CD4-positive, CD25-positive, alpha-beta regulatory T cell (primary cell): ENCODE measurements around the gene PICK1. TPM values are rescaled to one million over a fixed set of nuclear protein-coding genes. Genes with fewer than 3 reads are reported as not detected.

Experiments
- ATAC-seq, 2 donors: fragments of 150-1000 bp; cut with Tn5 transposase; one replicate each; pipeline ENCODE4 v1.10.0; 2021; ENCODE audit warnings: low read depth in 2 of 2, moderate number of reproducible peaks in 2 of 2, moderate library complexity in 1 of 2
- DNase-seq, 3 donors: peaks; one replicate each; pipeline versions ENCODE4 v3.0.0 to v3.0.0-alpha.2; 2012 to 2022; ENCODE audit warnings: mixed read lengths in 1 of 3
- H3K27ac ChIP-seq: one replicate; pipeline ENCODE4 v1.7.0; 2013; ENCODE audit warnings: mild to moderate bottlenecking, low read length; ENCODE audit not compliant: insufficient read depth, poor library complexity, severe bottlenecking
- H3K27me3 ChIP-seq: one replicate; pipeline ENCODE4 v1.7.0; 2013; ENCODE audit warnings: low read length; ENCODE audit not compliant: control insufficient read depth, insufficient read depth
- H3K36me3 ChIP-seq: one replicate; pipeline ENCODE4 v1.7.0; 2013; ENCODE audit warnings: mild to moderate bottlenecking, low read length, moderate library complexity; ENCODE audit not compliant: control insufficient read depth, insufficient read depth
- H3K4me1 ChIP-seq: 2 replicates; pipeline ENCODE4 v1.7.0; 2013; ENCODE audit warnings: mild to moderate bottlenecking, low read length; ENCODE audit not compliant: insufficient read depth, control insufficient read depth, poor library complexity, severe bottlenecking
- H3K4me3 ChIP-seq: one replicate; pipeline ENCODE4 v1.7.0; 2013; ENCODE audit warnings: low read depth, mild to moderate bottlenecking, low read length, moderate library complexity
- H3K9me3 ChIP-seq, 2 experiments: 1 replicate in 1 of 2; 2 replicates in 1 of 2; pipeline ENCODE4 v1.7.0; 2013; ENCODE audit warnings: low read length in 2 of 2, mild to moderate bottlenecking in 1 of 2, moderate library complexity in 1 of 2; ENCODE audit not compliant: control insufficient read depth in 2 of 2
- H3K27ac Mint-ChIP-seq, 3 donors: one replicate each; pipeline ENCODE4 v1.8.0; 2020 to 2022; ENCODE audit warnings: mild to moderate bottlenecking in 3 of 3, mixed read lengths in 3 of 3, moderate library complexity in 2 of 3
- H3K27me3 Mint-ChIP-seq: one replicate; pipeline ENCODE4 v1.8.0; 2022; ENCODE audit warnings: mild to moderate bottlenecking, mixed read lengths
- H3K36me3 Mint-ChIP-seq: one replicate; pipeline ENCODE4 v1.8.0; 2020; ENCODE audit warnings: mixed read lengths
- H3K4me1 Mint-ChIP-seq, 4 donors: one replicate each; pipeline ENCODE4 v1.8.0; 2020 to 2022; ENCODE audit warnings: mixed read lengths in 4 of 4, mild to moderate bottlenecking in 1 of 4
- H3K4me3 Mint-ChIP-seq, 4 donors: one replicate each; pipeline ENCODE4 v1.8.0; 2020 to 2022; ENCODE audit warnings: mild to moderate bottlenecking in 4 of 4, mixed read lengths in 4 of 4, moderate library complexity in 3 of 4
- H3K9me3 Mint-ChIP-seq, 7 donors: one replicate each; pipeline ENCODE4 v1.8.0; 2020 to 2022; ENCODE audit warnings: mixed read lengths in 7 of 7, mild to moderate bottlenecking in 3 of 7, moderate library complexity in 2 of 7
- polyA plus RNA-seq, 4 donors: library from polyadenylated mRNA; unstranded; fragments of 300-500 nt; fragmentation: Illumina TruSeq; gene quantifications; one replicate each; pipeline ENCODE4 v1.2.3, GENCODE V29; 2021
- total RNA-seq: library from RNA; stranded (reverse); gene quantifications from one replicate; pipeline ENCODE4 v1.2.3, GENCODE V29; 2022

Gene PICK1
- total and polyA plus RNA-seq, 5 donors from 2014 or later = 4.5 to 23.0 (median 7.0) TPM

DNA sequence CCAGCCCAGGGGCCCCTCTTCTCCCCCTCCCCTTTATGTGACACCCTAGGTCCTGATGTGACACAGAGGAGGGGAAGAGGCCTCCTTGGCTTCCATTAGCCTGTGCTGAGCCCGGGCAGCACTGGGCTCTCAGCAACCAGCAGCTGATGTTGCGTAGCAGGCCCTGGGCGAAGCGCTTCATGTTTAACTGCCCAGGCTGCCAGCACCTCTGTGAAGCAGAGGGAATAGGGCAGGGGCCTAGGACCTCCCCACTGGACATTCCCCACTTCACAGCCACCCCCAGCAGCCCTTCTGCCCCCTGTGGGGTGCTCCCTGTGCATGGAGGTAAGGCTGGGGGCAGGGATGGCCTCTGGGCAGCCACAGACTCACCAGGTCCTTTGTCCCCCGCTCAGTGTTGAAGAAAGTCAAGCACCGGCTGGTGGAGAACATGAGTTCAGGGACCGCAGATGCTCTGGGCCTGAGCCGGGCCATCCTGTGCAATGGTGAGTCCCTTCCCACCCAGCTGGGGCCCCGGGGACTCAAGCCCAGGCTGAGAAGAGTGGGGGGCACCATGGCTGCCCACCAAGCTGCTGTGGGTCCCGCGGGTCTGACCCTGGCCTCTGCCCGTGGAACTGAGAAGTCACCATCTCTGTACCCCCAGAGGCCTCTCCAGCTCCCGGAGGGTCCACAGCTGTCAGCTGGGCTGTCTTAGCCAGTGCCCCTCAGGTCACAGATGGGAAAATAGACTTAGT lies 11.6 kb downstream of the PICK1 start:
- Mint-ChIP-seq H3K4me3 (no peak overlapping the region), H3K27ac (peak overlapping the region in 1 of 3 donors; percentile 56), H3K4me1 (no peaks in the 10 kb centered on the region), H3K9me3 (peaks cover 0 to 2% (median 0%) of the 10 kb centered on the region in 7 donors), H3K27me3 (no peaks in the 10 kb centered on the region), H3K36me3 (peaks cover 34% of the 10 kb centered on the region)
- Histone ChIP-seq H3K36me3 (peaks cover 35% of the 10 kb centered on the region), H3K9me3 (no peaks in the 10 kb centered on the region), H3K4me1 (no peaks in the 10 kb centered on the region), H3K27me3 (no peaks in the 10 kb centered on the region), H3K4me3 (no peak overlapping the region), H3K27ac (no peak overlapping the region)
- ATAC-seq (no peak), DNase-seq (no peak)

DNA sequence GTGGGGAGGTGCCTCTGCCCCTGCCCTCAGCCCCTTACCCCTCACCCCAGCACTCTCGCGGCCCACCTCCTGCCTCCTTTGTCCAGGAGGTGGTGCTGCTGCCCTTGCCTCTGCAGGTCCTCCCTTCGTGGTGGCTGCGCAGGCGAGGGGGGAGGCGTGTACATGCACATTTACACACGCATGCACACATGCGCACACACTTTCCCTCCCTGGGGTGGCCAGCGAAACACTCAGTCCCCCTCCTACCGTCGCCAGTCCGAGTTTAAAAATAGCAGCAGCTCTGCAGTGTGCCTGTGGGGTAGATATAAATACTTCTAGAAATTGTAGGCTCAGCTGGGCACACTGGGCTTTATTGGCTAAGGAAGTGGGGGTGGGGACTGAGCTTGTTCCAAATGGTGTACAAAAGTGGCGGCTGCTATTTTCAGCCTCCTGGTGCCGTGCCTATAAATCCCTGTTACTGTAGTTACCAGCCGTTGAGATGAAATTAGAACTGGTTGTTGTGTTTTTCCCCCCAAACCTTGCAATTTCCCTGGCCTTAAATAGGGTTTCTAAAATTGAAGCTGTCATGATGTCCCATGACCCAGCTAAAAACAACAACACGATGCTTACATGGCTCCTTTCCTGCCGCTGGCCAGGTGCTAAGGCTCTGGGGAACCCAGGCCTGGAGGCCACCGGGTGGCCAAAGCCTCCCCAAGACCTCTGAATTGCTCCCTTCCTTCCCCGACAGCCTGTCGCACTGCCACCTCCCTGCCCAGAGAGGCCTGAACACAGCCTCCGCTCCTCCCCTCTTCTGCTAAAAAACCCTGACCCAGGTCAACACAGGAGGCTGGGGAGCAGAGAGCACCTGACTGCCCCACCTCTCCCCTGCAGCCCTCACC lies 12.4 kb downstream of the PICK1 start:
- H3K27ac Mint-ChIP-seq = peak overlapping the region in 1 of 3 donors; percentile 43

DNA sequence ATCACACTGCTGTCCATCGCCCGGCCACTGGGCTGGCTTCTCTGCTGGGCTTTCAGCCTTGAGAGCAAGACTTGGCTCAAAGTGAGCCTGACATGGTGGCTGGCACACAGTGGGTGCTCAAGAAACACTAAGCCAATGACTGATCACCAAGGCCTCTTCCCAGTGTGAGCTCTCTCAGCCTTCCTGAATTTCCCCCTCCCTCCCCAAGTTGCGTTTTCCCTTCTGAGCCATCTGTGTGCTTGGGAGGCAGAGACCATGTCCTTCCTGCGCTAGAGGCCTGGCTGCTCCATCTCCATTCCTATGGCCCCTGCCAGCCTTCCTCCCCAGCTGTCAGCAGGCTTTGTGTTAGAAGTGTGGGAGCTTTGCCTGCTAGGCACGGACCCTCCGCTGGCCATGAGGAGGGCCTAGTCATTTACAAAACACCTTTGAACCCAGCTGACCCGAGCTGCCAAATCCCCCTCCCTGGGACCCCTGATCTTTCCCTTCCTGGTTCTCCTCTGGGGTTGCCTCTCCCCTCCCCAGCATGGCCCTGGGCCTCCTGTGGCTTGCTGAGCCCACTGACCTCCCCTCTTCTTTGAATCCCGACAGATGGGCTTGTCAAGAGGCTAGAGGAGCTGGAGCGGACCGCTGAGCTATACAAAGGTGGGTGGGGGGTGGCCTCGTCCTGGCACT lies 13.2 kb downstream of the PICK1 start:
- Histone ChIP-seq H3K9me3 (no peaks in the 10 kb centered on the region), H3K36me3 (peaks cover 31% of the 10 kb centered on the region), H3K27ac (no peak overlapping the region), H3K4me3 (no peak overlapping the region), H3K4me1 (no peaks in the 10 kb centered on the region), H3K27me3 (no peaks in the 10 kb centered on the region)
- no peaks in the 10 kb centered on the region for H3K4me1 Mint-ChIP-seq
- H3K27me3 Mint-ChIP-seq = no peaks in the 10 kb centered on the region
- no peak overlapping the region for H3K27ac Mint-ChIP-seq
- H3K9me3 Mint-ChIP-seq = peaks cover 0 to 2% (median 0%) of the 10 kb centered on the region in 7 donors
- no peak overlapping the region for H3K4me3 Mint-ChIP-seq
- no peak for DNase-seq
- ATAC-seq = no peak
- peaks cover 34% of the 10 kb centered on the region for H3K36me3 Mint-ChIP-seq

More for the DNA sequence above, 12.4 kb downstream of the PICK1 start:
- Histone ChIP-seq H3K27me3 (no peaks in the 10 kb centered on the region), H3K4me1 (no peaks in the 10 kb centered on the region), H3K4me3 (no peak overlapping the region), H3K36me3 (peaks cover 37% of the 10 kb centered on the region), H3K9me3 (no peaks in the 10 kb centered on the region), H3K27ac (no peak overlapping the region)
- peaks cover 34% of the 10 kb centered on the region for H3K36me3 Mint-ChIP-seq
- H3K4me1 Mint-ChIP-seq = no peaks in the 10 kb centered on the region
- peaks cover 0 to 2% (median 0%) of the 10 kb centered on the region in 7 donors for H3K9me3 Mint-ChIP-seq
- H3K27me3 Mint-ChIP-seq = no peaks in the 10 kb centered on the region
- DNase-seq (no peak), ATAC-seq (no peak)
- H3K4me3 Mint-ChIP-seq = no peak overlapping the region

- no peaks in the 10 kb centered on the region for H3K4me1 ChIP-seq
- H3K4me3 Mint-ChIP-seq = no peak overlapping the region
- H3K27me3 Mint-ChIP-seq = no peaks in the 10 kb centered on the region
- H3K27ac ChIP-seq = no peak overlapping the region
- H3K9me3 ChIP-seq = no peaks in the 10 kb centered on the region
- H3K4me1 Mint-ChIP-seq = peaks cover 0 to 2% (median 0%) of the 10 kb centered on the region in 4 donors
- H3K36me3 Mint-ChIP-seq = peaks cover 27% of the 10 kb centered on the region
- DNase-seq (no peak), ATAC-seq (no peak)
- H3K4me3 ChIP-seq = no peak overlapping the region
- peaks cover 27% of the 10 kb centered on the region for H3K36me3 ChIP-seq
- H3K9me3 Mint-ChIP-seq = peaks cover 0 to 2% (median 0%) of the 10 kb centered on the region in 7 donors
- no peak overlapping the region for H3K27ac Mint-ChIP-seq
- no peaks in the 10 kb centered on the region for H3K27me3 ChIP-seq
Measured at GRCh38 chr22:38071421-38072321, 14.5 kb downstream of the PICK1 start.

DNA sequence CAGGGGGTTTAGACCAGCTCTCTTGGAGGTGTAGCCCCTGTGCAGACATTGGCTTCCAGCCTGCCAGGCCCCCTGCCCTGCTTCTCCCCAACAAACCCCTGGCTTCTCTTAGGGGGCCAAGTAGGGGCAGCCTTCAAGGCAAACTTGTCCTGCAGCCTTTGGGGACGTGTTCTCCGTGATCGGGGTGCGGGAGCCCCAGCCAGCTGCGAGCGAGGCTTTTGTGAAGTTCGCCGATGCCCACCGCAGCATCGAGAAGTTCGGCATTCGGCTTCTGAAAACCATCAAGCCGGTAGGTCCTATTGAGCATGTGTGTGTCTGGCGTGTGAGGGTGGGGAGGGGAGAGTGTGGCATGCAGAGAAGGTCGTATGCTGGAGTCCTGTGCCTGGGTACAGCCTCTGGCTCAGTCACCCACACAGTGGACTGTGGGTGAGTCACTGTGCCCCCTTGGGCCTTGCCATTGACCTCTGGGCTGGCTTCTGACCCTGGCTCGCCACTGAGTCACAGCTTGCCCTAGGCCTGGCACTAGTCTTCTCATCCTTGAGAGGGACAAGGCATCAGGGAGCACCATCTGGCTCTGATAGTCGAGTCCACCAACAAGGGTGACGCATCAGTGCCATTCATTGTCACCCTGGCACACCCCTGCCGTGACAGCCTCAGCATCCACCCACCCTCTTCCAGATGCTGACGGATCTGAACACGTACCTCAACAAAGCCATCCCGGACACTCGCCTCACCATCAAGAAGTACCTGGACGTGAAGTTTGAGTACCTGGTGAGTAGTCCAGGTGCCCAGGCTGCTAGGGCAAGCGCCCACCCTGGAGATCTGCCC lies 15.3 kb downstream of the PICK1 start:
- ATAC-seq (no peak), DNase-seq (no peak)
- Histone ChIP-seq H3K4me3 (no peak overlapping the region), H3K4me1 (no peaks in the 10 kb centered on the region), H3K36me3 (peaks cover 24% of the 10 kb centered on the region), H3K27me3 (no peaks in the 10 kb centered on the region), H3K9me3 (no peaks in the 10 kb centered on the region), H3K27ac (no peak overlapping the region)
- peaks cover 25% of the 10 kb centered on the region for H3K36me3 Mint-ChIP-seq
- peaks cover 0 to 2% (median 0%) of the 10 kb centered on the region in 7 donors for H3K9me3 Mint-ChIP-seq
- peaks cover 0 to 2% (median 0%) of the 10 kb centered on the region in 4 donors for H3K4me1 Mint-ChIP-seq
- no peak overlapping the region for H3K4me3 Mint-ChIP-seq
- H3K27me3 Mint-ChIP-seq = no peaks in the 10 kb centered on the region
- no peak overlapping the region for H3K27ac Mint-ChIP-seq

DNA sequence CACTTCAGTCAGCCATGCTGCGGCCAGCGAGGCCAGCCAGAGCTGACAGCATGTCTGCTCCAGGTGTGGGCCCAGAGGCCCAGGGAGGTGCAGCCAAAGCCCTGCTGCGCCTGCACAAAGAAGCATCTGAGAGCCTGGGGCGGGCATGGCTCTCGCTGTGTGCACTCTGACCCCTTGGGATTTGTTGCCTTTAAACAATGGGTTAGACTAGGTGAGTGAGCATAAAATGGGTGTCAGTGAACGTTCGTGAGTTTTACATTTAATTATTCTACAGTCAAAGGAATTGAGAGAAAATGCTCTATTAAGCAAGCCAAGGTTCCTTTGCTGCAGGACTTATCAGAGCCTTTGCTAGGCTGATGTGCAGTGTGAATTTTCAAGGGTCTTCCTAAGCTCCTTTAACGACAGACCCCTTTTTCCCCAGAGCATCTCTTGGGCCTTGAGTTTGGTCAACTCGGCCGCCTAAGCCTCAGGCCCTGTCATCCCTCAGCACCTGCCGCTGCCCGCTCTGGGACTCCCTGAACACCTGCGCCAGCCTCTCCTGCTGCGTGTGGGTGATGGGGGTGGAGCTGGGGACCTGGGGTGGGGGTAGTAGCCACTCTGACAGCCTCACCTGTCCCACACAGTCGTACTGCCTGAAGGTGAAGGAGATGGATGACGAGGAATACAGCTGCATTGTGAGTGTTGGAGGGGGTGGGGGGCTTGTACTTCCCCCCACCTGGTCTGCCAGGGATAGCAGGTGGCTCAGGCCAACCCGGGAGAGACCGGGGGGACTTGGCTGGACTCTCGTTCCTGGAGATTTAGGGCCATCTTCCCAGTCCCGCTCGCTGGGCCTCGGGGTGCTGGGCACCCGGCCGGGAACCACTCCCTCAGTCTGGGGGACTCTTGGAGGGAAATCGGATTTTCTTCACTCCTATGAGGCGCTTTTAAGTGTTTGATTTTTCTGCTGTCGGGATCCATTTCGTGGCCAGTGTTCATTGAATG lies 16.2 kb downstream of the PICK1 start:
- Histone ChIP-seq H3K4me1 (no peaks in the 10 kb centered on the region), H3K4me3 (no peak overlapping the region), H3K36me3 (peaks cover 20% of the 10 kb centered on the region), H3K9me3 (no peaks in the 10 kb centered on the region), H3K27me3 (no peaks in the 10 kb centered on the region), H3K27ac (no peak overlapping the region)
- no peak overlapping the region for H3K27ac Mint-ChIP-seq
- peaks cover 0 to 2% (median 0%) of the 10 kb centered on the region in 7 donors for H3K9me3 Mint-ChIP-seq
- ATAC-seq (no peak), DNase-seq (no peak)
- H3K27me3 Mint-ChIP-seq = no peaks in the 10 kb centered on the region
- no peak overlapping the region for H3K4me3 Mint-ChIP-seq
- peaks cover 0 to 2% (median 0%) of the 10 kb centered on the region in 4 donors for H3K4me1 Mint-ChIP-seq
- H3K36me3 Mint-ChIP-seq = peaks cover 18% of the 10 kb centered on the region
